PC-3 (cell line): ENCODE data around the gene A4GNT. TPM values are rescaled to one million over a fixed set of nuclear protein-coding genes. Genes with fewer than 3 reads are reported as not detected.

Experiments used
- ATAC-seq: fragments of 200-7000 bp; cut with Tn5 transposase; 2 replicates; pipeline ENCODE4 v1.9.1; 2020; ENCODE audit warnings: mild to moderate bottlenecking, moderate library complexity
- BruUV-seq: library from RNA; stranded (reverse); fragments of 400-500 nt; replicated peaks from 2 replicates; lab custom pipeline; 2021; lab: Mats Ljungman, UMichigan
- CTCF ChIA-PET: fragments of 300-600 bp; sonication (Branson Sonifier 250); formaldehyde crosslinking; loops from one replicate; lab custom pipeline; 2022; ENCODE audit warnings: antibody characterized with exemption; lab: Charles Lee
- POLR2A ChIA-PET: fragments of 300-600 bp; sonication (Branson Sonifier 250); formaldehyde crosslinking; loops from one replicate; lab custom pipeline; 2022; ENCODE audit warnings: antibody characterized with exemption; ENCODE audit not compliant: unreplicated experiment; lab: Charles Lee
- DNase-seq: peaks from one replicate; pipeline ENCODE4 v3.0.0-alpha.2; 2015
- H2AFZ ChIP-seq: fragments of 300-600 bp; sonication (generic); 2 replicates; pipeline ENCODE4 v1.6.0; 2016; ENCODE audit warnings: antibody characterized with exemption, low read length
- H3F3A ChIP-seq: fragments of 300-600 bp; sonication (generic); one replicate; pipeline ENCODE4 v1.6.0; 2017; ENCODE audit warnings: antibody characterized with exemption, low read length, control low read depth, mild to moderate bottlenecking; ENCODE audit not compliant: unreplicated experiment
- H3K27ac ChIP-seq: fragments of 300-600 bp; sonication (generic); 2 replicates; pipeline ENCODE4 v1.5.1; 2016; ENCODE audit warnings: mild to moderate bottlenecking, low read length
- H3K27me3 ChIP-seq: fragments of 300-600 bp; sonication (generic); 2 replicates; pipeline ENCODE4 v1.6.1; 2016; ENCODE audit warnings: low read length, mixed read lengths
- H3K36me3 ChIP-seq: fragments of 300-600 bp; sonication (generic); 2 replicates; pipeline ENCODE4 v1.6.1; 2016; ENCODE audit warnings: low read depth, mixed run types, low read length, mixed read lengths
- H3K4me1 ChIP-seq: fragments of 300-600 bp; sonication (generic); 2 replicates; pipeline ENCODE4 v1.5.1; 2016; ENCODE audit warnings: low read length; ENCODE audit not compliant: insufficient read depth
- H3K4me2 ChIP-seq: fragments of 300-600 bp; sonication (generic); 2 replicates; pipeline ENCODE4 v1.6.0; 2016; ENCODE audit warnings: low read length
- H3K4me3 ChIP-seq: fragments of 300-600 bp; sonication (generic); 2 replicates; pipeline ENCODE4 v1.5.1; 2016; ENCODE audit warnings: mild to moderate bottlenecking, low read length, mixed read lengths
- H3K79me2 ChIP-seq: fragments of 300-600 bp; sonication (generic); 2 replicates; pipeline ENCODE4 v1.6.1; 2017; ENCODE audit warnings: low read length, mixed read lengths
- H3K9ac ChIP-seq: fragments of 300-600 bp; sonication (generic); 2 replicates; pipeline ENCODE4 v1.6.0; 2016; ENCODE audit warnings: mild to moderate bottlenecking, low read length
- H3K9me2 ChIP-seq: fragments of 300-600 bp; sonication (generic); replicated peaks from 2 replicates; pipeline ENCODE4 v1.6.1; 2016; ENCODE audit warnings: mixed run types, low read length, mixed read lengths
- H3K9me3 ChIP-seq: fragments of 300-600 bp; sonication (generic); 2 replicates; pipeline ENCODE4 v1.6.1; 2016; ENCODE audit warnings: low read length, mixed read lengths
- H4K20me1 ChIP-seq: fragments of 300-600 bp; sonication (generic); 2 replicates; pipeline ENCODE4 v1.6.1; 2016; ENCODE audit warnings: low read length, mixed read lengths
- EZH2 ChIP-seq: fragments of 300-600 bp; sonication (generic); IDR thresholded peaks from one replicate; pipeline ENCODE4 v1.6.1; 2017; ENCODE audit warnings: antibody characterized with exemption, mild to moderate bottlenecking, low read length; ENCODE audit not compliant: unreplicated experiment
- EZH2phosphoT487 ChIP-seq: fragments of 300-600 bp; sonication (generic); IDR thresholded peaks from 2 replicates; pipeline ENCODE4 v1.6.1; 2018; ENCODE audit warnings: mild to moderate bottlenecking, antibody characterized with exemption, low read length, borderline replicate concordance
- intact Hi-C: fragments of 100-400 bp; cut with micrococcal nuclease; formaldehyde crosslinking; loops from 2 replicates; pipeline ENCODE4 v1.9.0; 2023
- total RNA-seq: library from RNA; depleted of rRNA; stranded (reverse); fragments of >200 nt; gene quantifications from 2 replicates; pipeline ENCODE4 v1.2.3, GENCODE V29; 2014
- TF ChIP-seq, protein P1 (sequence below): fragments of 300-600 bp; sonication (generic); conservative IDR thresholded peaks from 2 replicates; pipeline ENCODE4 v1.5.1; 2017; ENCODE audit warnings: antibody characterized with exemption, low read depth, mild to moderate bottlenecking, low read length

A4GNT gene
- total RNA-seq, 1 experiment from 2014 or later = not detected

DNA sequence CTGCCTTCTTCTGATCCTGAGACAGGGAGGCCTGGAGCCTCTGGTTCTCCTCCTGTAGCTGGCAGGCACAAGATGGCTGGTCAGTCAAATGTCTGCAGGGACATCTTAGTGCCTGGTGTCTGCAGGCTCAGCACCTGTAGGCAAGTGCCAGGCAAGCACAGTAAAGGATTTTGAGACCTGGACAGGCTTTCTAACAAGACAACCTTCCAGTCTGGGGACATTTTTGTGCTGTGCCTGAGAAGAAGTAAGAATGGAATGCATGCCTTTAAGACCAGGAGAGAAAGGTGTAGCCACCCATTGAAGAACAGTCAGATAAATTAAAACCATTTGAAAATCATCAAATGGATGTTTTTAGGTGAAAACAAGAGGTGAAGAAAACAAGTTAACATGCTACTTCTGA is 48.0 kb downstream of the A4GNT start:
- ChIA-PET CTCF (no interaction called here), POLR2A (no interaction called here)
- no peak overlapping the region for H3K4me3 ChIP-seq
- H4K20me1 ChIP-seq = no peaks in the 10 kb centered on the region
- H3K9me3 ChIP-seq = no peaks in the 10 kb centered on the region
- peak overlapping the region; percentile 100; the same call in 1 of the 2 replicates for H3K27ac ChIP-seq
- H3K79me2 ChIP-seq = no peaks in the 10 kb centered on the region
- no peak overlapping the region for H3K4me2 ChIP-seq
- no TSS peak for BruUV-seq
- TF ChIP-seq, protein P1, sequence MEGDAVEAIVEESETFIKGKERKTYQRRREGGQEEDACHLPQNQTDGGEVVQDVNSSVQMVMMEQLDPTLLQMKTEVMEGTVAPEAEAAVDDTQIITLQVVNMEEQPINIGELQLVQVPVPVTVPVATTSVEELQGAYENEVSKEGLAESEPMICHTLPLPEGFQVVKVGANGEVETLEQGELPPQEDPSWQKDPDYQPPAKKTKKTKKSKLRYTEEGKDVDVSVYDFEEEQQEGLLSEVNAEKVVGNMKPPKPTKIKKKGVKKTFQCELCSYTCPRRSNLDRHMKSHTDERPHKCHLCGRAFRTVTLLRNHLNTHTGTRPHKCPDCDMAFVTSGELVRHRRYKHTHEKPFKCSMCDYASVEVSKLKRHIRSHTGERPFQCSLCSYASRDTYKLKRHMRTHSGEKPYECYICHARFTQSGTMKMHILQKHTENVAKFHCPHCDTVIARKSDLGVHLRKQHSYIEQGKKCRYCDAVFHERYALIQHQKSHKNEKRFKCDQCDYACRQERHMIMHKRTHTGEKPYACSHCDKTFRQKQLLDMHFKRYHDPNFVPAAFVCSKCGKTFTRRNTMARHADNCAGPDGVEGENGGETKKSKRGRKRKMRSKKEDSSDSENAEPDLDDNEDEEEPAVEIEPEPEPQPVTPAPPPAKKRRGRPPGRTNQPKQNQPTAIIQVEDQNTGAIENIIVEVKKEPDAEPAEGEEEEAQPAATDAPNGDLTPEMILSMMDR = no peak
- TF ChIP-seq EZH2phosphoT487 (no peak), EZH2 (no peak)
- H3K27me3 ChIP-seq = no peaks in the 10 kb centered on the region
- DNase-seq (no peak), ATAC-seq (no peak)
- intact Hi-C loops = no loop called here
- H3F3A ChIP-seq = no peaks in the 10 kb centered on the region
- no peak overlapping the region for H2AFZ ChIP-seq
- H3K36me3 ChIP-seq = no peaks in the 10 kb centered on the region
- no peaks in the 10 kb centered on the region for H3K9me2 ChIP-seq
- peaks cover 50% of the 10 kb centered on the region for H3K4me1 ChIP-seq
- H3K9ac ChIP-seq = no peak overlapping the region

DNA sequence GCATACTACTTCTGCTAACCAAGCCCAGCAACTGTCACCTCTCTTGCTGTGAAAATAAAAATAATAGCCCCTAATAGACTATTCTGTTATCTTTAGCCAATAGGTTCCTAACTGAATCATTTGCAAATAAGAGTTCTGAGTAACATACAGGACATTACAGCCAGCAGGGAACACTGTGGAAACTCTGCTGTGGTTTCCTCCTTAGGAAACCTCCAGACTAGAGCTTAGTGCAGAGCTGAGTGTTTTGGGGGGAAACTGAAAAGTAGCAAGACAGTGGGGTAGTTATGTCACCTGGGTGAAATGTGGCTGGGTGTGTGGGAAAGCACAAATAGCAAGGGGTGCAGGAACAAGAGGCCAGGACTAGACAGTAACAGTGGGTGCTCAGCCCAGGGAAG is 49.2 kb downstream of the A4GNT start:
- TF ChIP-seq EZH2 (no peak), EZH2phosphoT487 (no peak)
- TF ChIP-seq, protein P1 = no peak
- no peak for ATAC-seq

More for the DNA sequence above, 49.2 kb downstream of the A4GNT start:
- no peaks in the 10 kb centered on the region for H3K9me2 ChIP-seq
- peak; percentile 10 for DNase-seq
- POLR2A ChIA-PET = no interaction called here
- no peak overlapping the region for H2AFZ ChIP-seq
- H3K4me1 ChIP-seq = peaks cover 52% of the 10 kb centered on the region
- intact Hi-C loops = no loop called here
- no peaks in the 10 kb centered on the region for H3K36me3 ChIP-seq
- no peaks in the 10 kb centered on the region for H3K79me2 ChIP-seq
- H3K4me2 ChIP-seq = peak overlapping the region; percentile 32
- H3K4me3 ChIP-seq = no peak overlapping the region
- H3K27me3 ChIP-seq = no peaks in the 10 kb centered on the region
- CTCF ChIA-PET = interaction anchor here (0.9 kb wide), 1 partner anchor 37 kb away, joined by 3 read pairs; no protein-coding TSS in a partner anchor
- BruUV-seq = no TSS peak
- no peaks in the 10 kb centered on the region for H3K9me3 ChIP-seq
- peak overlapping the region; percentile 63 for H3K9ac ChIP-seq
- no peaks in the 10 kb centered on the region for H4K20me1 ChIP-seq
- H3F3A ChIP-seq = peaks cover 5% of the 10 kb centered on the region
- peak overlapping the region; percentile 100 for H3K27ac ChIP-seq
